HG03039 (cell line): ENCODE measurements around the gene GREB1.

ENCODE experiments used
- ATAC-seq: cut with Tn5 transposase; IDR thresholded peaks from one replicate; pipeline ENCODE4 v1.9.1; 2021; ENCODE audit warnings: mild to moderate bottlenecking, moderate library complexity; ENCODE audit not compliant: unreplicated experiment

The GREB1 gene

GRCh38 chr2:11534746-11535484, 1.1 kb downstream of the GREB1 start:
- no peak for ATAC-seq

DNA sequence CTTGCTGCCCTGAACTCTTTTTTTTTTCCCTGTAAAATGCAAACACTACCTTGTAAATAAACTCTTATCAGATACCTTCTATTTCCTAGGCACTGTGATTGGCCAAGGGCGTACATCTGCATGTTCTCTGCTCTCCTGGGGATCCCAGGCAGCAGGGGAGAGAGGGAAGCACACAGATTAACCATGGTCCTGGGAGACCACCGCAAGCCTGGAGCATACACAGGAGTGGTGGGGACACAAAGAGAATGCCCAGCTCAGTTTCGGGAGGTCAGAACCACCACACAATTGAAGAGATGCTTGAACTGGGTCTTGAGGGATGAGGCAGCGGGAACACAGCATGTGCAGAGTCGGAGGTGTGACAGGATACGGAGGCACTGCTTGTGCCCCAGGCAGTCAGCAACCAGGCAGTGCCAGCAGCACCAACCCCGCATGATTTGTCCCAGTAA, 2.1 kb downstream of the GREB1 start:
- no peak for ATAC-seq

- no peak for ATAC-seq
These were observed 4.1 kb downstream of the GREB1 start for GRCh38 chr2:11537951-11538350.

- ATAC-seq = no peak
These were observed 5.7 kb downstream of the GREB1 start for GRCh38 chr2:11539317-11540147.

DNA sequence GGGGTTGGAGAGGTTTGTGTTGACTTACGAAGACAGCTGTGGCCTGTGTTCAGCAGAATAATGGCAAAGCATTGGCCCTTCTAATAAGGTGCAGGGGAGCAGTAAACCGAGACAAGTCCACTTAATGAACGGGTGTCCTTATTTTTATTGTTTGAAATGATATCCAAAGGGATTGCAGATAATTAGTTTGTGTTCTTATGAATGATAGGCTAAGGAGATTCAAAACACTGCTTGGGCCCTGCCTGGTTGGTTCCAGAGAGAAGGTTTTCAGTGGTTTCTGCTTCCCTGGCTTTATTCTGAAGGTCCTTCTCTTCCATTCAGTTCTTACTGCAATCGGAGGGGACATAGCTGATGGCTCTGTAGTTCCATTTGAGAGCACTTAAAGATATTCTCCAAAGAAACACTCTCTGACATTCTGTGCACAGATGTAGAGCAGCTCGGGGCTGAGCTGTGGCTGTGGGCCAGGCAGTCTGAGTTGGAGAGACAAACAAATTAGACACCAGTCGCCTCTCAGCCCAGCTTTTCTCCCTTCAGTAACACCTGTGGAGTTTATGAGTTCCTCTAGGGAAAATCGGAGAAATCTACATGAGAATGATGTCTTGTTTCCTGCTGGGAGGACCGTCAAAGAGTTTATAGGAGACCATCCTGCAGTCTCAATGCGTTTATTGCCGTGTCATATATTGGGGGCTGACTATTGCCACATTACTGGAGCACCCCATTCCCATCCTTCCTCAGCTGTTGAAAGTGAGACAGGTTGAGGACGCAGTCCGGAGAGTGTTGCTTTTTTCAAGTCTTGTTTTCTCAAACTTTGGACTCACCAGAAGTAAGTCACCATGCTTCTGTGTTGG, 6.5 kb downstream of the GREB1 start:
- no peak for ATAC-seq

GRCh38 chr2:11540996-11541692, 7.3 kb downstream of the GREB1 start:
- ATAC-seq = no peak

- no peak for ATAC-seq
These were observed 7.9 kb downstream of the GREB1 start for GRCh38 chr2:11541693-11542274.

DNA sequence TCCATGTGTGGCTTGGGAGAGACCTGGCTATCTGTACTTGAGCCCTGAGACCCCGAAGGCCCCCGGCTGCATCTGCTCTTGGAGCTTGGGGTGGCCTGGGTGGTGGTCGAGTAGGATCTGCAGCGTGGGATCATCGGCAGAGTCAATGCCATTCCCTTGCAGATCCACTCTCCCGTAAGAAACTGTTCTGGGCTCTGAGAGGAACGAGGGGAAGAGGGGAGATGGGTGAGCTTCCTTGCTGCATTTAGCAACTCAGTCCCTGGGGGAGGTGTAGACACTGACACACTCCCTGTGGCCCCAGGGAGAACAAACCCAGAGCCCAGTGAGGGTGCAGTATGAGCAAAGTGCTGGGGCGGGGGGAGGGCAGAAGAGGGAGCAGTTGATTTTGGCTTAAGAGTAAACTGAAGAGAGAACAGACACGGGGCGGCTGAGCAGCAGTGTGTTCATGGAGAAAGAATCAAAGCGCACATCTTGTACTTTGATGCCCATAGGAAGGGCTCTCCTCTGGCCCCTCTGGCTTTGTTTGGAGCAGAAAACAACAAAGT, 8.5 kb downstream of the GREB1 start:
- no peak for ATAC-seq

DNA sequence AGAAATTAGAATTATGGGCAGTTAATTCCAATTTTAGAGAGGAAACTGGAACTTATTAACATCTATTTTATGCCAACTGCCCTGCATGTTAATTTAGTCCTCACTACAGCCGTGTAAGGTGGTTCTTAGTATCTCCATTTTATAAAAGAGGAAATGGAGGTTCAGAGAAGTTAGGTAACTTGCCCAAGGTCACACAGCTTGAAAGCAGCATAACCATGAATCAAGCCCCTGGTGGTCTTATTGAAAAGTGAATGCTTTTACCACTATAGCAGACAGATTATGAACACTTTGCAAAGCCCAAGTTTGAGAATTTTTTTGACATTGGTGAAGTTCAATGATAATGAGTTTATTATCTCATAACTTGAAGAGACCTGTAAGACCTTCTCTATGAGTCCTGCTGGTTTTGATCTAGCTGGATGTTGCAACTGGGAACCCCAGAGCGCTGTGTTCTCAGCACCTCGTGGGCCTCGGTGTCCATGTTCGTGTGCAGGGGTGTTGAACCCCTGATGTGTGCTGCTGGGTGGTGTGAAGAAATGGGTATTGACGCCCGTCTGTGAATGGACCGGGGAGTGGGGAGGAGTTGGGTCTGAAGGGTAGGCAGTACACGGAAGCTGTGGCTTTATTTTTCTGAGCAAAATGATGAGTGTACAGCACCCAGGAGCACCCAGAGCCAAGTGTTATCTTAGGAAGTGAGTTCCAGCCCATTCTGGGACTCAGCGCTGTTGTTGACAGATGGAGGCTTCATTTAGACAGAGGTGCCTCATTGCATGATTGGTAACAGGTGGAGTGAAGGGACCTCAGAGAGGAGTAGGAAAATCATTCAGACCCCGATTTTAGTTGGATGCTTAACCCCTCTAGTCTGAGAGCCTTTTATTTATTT, 9.7 kb downstream of the GREB1 start:
- ATAC-seq = no peak

- ATAC-seq = no peak
These were observed 12.2 kb downstream of the GREB1 start for GRCh38 chr2:11546072-11546471.

- no peak for ATAC-seq
These were observed 14.2 kb downstream of the GREB1 start for GRCh38 chr2:11547912-11548497.

DNA sequence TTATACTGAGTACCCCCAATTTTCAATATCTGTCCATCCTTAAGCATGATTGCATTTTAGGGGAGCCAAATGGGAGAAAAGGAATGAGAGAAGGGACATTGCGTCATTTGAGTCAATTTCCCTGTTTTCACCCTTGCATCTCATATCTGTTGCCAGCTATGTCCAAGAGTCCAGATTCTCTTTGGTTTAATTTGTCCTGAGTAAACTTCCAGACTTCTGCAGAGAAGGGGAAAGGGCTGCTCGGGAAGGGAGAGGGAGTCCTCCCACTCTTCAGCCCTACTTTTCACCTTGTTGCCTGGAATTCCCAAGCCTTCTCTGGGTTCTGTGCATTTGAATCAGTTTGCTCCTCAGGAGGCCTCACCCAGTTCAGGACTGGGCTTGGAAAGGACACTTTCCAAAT, 16.5 kb downstream of the GREB1 start:
- ATAC-seq = no peak

- ATAC-seq = no peak
These were observed 17.2 kb downstream of the GREB1 start for GRCh38 chr2:11550901-11551568.

- no peak for ATAC-seq
These were observed 17.9 kb downstream of the GREB1 start for GRCh38 chr2:11551569-11552259.

DNA sequence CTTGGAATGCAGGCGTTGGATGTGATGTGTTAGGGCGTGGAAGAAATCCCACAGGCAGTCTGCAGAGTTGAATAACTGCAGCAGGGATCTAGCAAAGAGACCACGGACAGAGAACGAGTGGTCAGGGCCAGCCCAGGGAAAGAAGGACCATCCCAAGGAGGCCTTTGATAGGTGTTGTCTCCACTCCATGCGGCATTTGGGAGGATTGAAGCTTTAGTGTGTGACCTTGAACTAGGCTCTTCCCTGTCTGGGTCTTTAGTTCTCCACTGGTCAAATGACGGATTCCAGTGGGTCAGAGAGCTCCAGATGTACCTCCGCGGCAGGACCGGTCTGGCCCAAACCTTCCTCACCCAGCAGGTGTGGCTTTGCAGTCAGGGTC, 18.4 kb downstream of the GREB1 start:
- no peak for ATAC-seq

GRCh38 chr2:11553661-11554398, 20.0 kb downstream of the GREB1 start:
- ATAC-seq = no peak

- ATAC-seq = no peak
These were observed 20.5 kb downstream of the GREB1 start for GRCh38 chr2:11554399-11554716.
